A549 (cell line): ENCODE data around the gene MTO1. TPM values are rescaled to one million over a fixed set of nuclear protein-coding genes. Genes with fewer than 3 reads are reported as not detected.

Source experiments
- ATAC-seq, 2 experiments: fragments of 200-7000 bp in 1 of 2; fragments of >200 bp in 1 of 2; cut with Nextera tagmentation in 1 of 2; cut with Tn5 transposase in 1 of 2; 3 replicates each; pipeline versions ENCODE4 v1.8.0 to v1.9.1; 2018 to 2020; ENCODE audit warnings: mild to moderate bottlenecking in 1 of 2, moderate library complexity in 1 of 2
- CTCF ChIA-PET: fragments of 300-600 bp; sonication (Branson Sonifier 250); formaldehyde crosslinking; extraction: SDS; loops from one replicate; lab custom pipeline; 2021; ENCODE audit warnings: antibody characterized with exemption, inconsistent platforms; lab: Yijun Ruan, JAX
- POLR2A ChIA-PET: fragments of 350-600 bp; formaldehyde crosslinking; extraction: SDS; loops from one replicate; lab custom pipeline; 2021; ENCODE audit warnings: antibody characterized with exemption, inconsistent platforms; lab: Yijun Ruan, JAX
- DNase-seq, 2 experiments: peaks; one replicate each; pipeline versions ENCODE4 v3.0.0 to v3.0.0-alpha.2; 2011 to 2016; ENCODE audit warnings: low read depth in 1 of 2, low spot score in 1 of 2
- FAIRE-seq: peaks from 2 replicates; lab custom pipeline; 2011; peaks lifted over from hg19 to GRCh38; lab: Jason Lieb, UNC
- H3K27ac ChIP-seq, 2 experiments: fragments of >200 bp; sonication (Bioruptor Twin); formaldehyde crosslinking; 3 replicates each; pipeline ENCODE4 v1.5.1; 2016 to 2017
- H3K4me1 ChIP-seq: fragments of >200 bp; sonication (Bioruptor Twin); formaldehyde crosslinking; 3 replicates; pipeline ENCODE4 v1.6.1; 2016
- H3K4me2 ChIP-seq: fragments of >200 bp; sonication (Bioruptor Twin); formaldehyde crosslinking; 3 replicates; pipeline ENCODE4 v1.6.1; 2016
- H3K4me3 ChIP-seq: fragments of >200 bp; sonication (Bioruptor Twin); formaldehyde crosslinking; 3 replicates; pipeline ENCODE4 v1.5.1; 2016
- H3K9me3 ChIP-seq: fragments of >200 bp; sonication (Bioruptor Twin); formaldehyde crosslinking; 3 replicates; pipeline ENCODE4 v1.6.1; 2016
- BCL3 ChIP-seq: fragments of >200 bp; sonication (Bioruptor Twin); formaldehyde crosslinking; IDR thresholded peaks from 3 replicates; pipeline ENCODE4 v1.6.1; 2016
- CBX2 ChIP-seq: fragments of 200-600 bp; sonication (generic); IDR thresholded peaks from 2 replicates; pipeline ENCODE4 v1.6.1; 2016; ENCODE audit warnings: low read depth, mild to moderate bottlenecking, borderline replicate concordance
- ELK1 ChIP-seq: fragments of 150-350 bp; IDR thresholded peaks from 2 replicates; pipeline ENCODE4 v1.6.1; 2014; ENCODE audit warnings: low read depth, mild to moderate bottlenecking, low read length
- FOSL2 ChIP-seq, 2 experiments: fragments of 450-650 bp in 1 of 2; fragments of >200 bp in 1 of 2; sonication (Bioruptor Twin) in 1 of 2; formaldehyde crosslinking; IDR thresholded peaks; 2 replicates each; pipeline versions ENCODE4 v1.5.0 to v1.6.1; 2016 to 2020; ENCODE audit warnings: mild to moderate bottlenecking in 1 of 2, moderate library complexity in 1 of 2
- GATA3 ChIP-seq: IDR thresholded peaks from 2 replicates; pipeline ENCODE4 v1.6.1; 2012; ENCODE audit warnings: borderline replicate concordance
- HEYL ChIP-seq: fragments of 250-450 bp; sonication (Bioruptor Pico); IDR thresholded peaks from 2 replicates; pipeline ENCODE4 v1.8.0; 2021; ENCODE audit warnings: mild to moderate bottlenecking, moderate library complexity
- HMGXB4 ChIP-seq: fragments of 250-450 bp; sonication (Bioruptor Pico); IDR thresholded peaks from 2 replicates; pipeline ENCODE4 v1.5.0; 2021; ENCODE audit warnings: mild to moderate bottlenecking, moderate library complexity, borderline replicate concordance
- HOXB13 ChIP-seq: fragments of 250-450 bp; sonication (Bioruptor Pico); IDR thresholded peaks from 2 replicates; pipeline ENCODE4 v1.5.0; 2020; ENCODE audit warnings: low read depth, mild to moderate bottlenecking, moderate library complexity
- NFE2L2 ChIP-seq: fragments of 150-350 bp; conservative IDR thresholded peaks from 2 replicates; pipeline ENCODE4 v1.6.1; 2014; ENCODE audit warnings: low read length
- PBX3 ChIP-seq: IDR thresholded peaks from 2 replicates; pipeline ENCODE4 v1.6.1; 2012
- REST ChIP-seq: fragments of 200-600 bp; sonication (generic); IDR thresholded peaks from 2 replicates; pipeline ENCODE4 v1.6.1; 2016; ENCODE audit warnings: antibody characterized with exemption, mild to moderate bottlenecking, moderate library complexity
- RFX5 ChIP-seq: fragments of 450-650 bp; IDR thresholded peaks from 2 replicates; pipeline ENCODE4 v1.7.1; 2014; ENCODE audit warnings: antibody characterized with exemption, mild to moderate bottlenecking, moderate library complexity
- SMC3 ChIP-seq: fragments of >200 bp; sonication (Bioruptor Twin); formaldehyde crosslinking; IDR thresholded peaks from 3 replicates; pipeline ENCODE4 v1.6.1; 2018; ENCODE audit warnings: inconsistent platforms
- SREBF2 ChIP-seq: fragments of 450-650 bp; IDR thresholded peaks from 2 replicates; pipeline ENCODE4 v1.6.1; 2014; ENCODE audit warnings: mild to moderate bottlenecking, moderate library complexity
- TP53 ChIP-seq: fragments of 250-450 bp; sonication (Bioruptor Pico); IDR thresholded peaks from 2 replicates; pipeline ENCODE4 v1.5.0; 2021; ENCODE audit warnings: mild to moderate bottlenecking, moderate library complexity
- ZNF302 ChIP-seq: fragments of 250-450 bp; sonication (Bioruptor Pico); IDR thresholded peaks from 2 replicates; pipeline ENCODE4 v1.9.0; 2021; ENCODE audit warnings: inconsistent platforms, mild to moderate bottlenecking, moderate library complexity
- WGBS: methylation state at CpG from one replicate; pipeline ENCODE4 v1.1.6; 2017; ENCODE audit errors: missing lambda C conversion rate; 5-methylcytosine and 5-hydroxymethylcytosine counted together
- polyA plus RNA-seq, 4 experiments: library from polyadenylated mRNA; depleted of rRNA in 3 of 4; stranded (reverse); fragments of >200 nt; fragmentation: RNase III in 1 of 4; extraction: RNeasy Plus Mini Kit Qiagen cat#74134 plus additional on column Dnase treatment in 1 of 4; gene quantifications; 2 replicates in 3 of 4; 3 replicates in 1 of 4; pipeline ENCODE4 v1.2.3, GENCODE V29; 2011 to 2017

Gene MTO1
- polyA plus RNA-seq, 2 of the 4 experiments (the other 2 are of a cell fraction): 12.8 to 19.9 TPM

GRCh38 chr6:73481969-73482368, 20.4 kb downstream of the MTO1 start:
- WGBS: 93% methylated on average over 12 of the region's 12 CpGs
- ChIA-PET CTCF (no interaction called here), POLR2A (no interaction called here)
- Histone ChIP-seq H3K4me2 (no peak overlapping the region), H3K9me3 (no peaks in the 10 kb centered on the region), H3K4me3 (no peak overlapping the region), H3K27ac (no peak overlapping the region), H3K4me1 (no peaks in the 10 kb centered on the region)
- TF ChIP-seq REST: no peak
- TF ChIP-seq GATA3: no peak
- no peak for TF ChIP-seq SREBF2
- no peak for TF ChIP-seq NFE2L2
- TF ChIP-seq ELK1: no peak
- TF ChIP-seq CBX2: no peak
- TF ChIP-seq FOSL2 (IDR thresholded peaks at IDR 0.05): no peak
- TF ChIP-seq FOSL2 (CRISPR knock-in tag; IDR thresholded peaks at IDR 0.05): no peak
- DNase-seq: no peak
- no peak for ATAC-seq
- FAIRE-seq: no peak

- CTCF ChIA-PET: interaction anchor here (0.7 to 1.3 kb wide), 3 partner anchors 12 to 126 kb away, joined by 3 to 4 read pairs (median 4); no protein-coding TSS in a partner anchor
- ATAC-seq: no peak
- 88% methylated on average over 2 of the region's 2 CpGs for WGBS
- H3K27ac ChIP-seq: no peak overlapping the region
- FAIRE-seq: no peak
- no peak overlapping the region for H3K4me3 ChIP-seq
- no peak for DNase-seq
- no peaks in the 10 kb centered on the region for H3K9me3 ChIP-seq
- H3K4me2 ChIP-seq: no peak overlapping the region
- H3K4me1 ChIP-seq: no peaks in the 10 kb centered on the region
- POLR2A ChIA-PET: interaction anchor here (1.2 kb wide), 1 partner anchor 23 kb away, joined by 5 read pairs; the partner anchor contains the start of gene MTO1
- TF ChIP-seq PBX3 (no peak), TP53 (CRISPR knock-in tag) (no peak), RFX5 (no peak), SMC3 (no peak), HOXB13 (CRISPR knock-in tag) (no peak), NFE2L2 (no peak), BCL3 (no peak), HEYL (no peak), HMGXB4 (CRISPR knock-in tag) (no peak), ZNF302 (CRISPR knock-in tag) (no peak)
These were observed 22.9 kb downstream of the MTO1 start for GRCh38 chr6:73484438-73484837.
